T1000 (cell line): ENCODE measurements around the gene ABCC3.
"Not testable (repeated sequence)": the region's sequence is repeated elsewhere in the genome, so short reads cannot be mapped to it uniquely, and the experiment has no call there.

Source experiments
- DNase-seq: peaks from one replicate; lab custom pipeline; 2025; ENCODE audit warnings: mixed read lengths; lab: John Stamatoyannopoulos, UW

The ABCC3 gene

DNA sequence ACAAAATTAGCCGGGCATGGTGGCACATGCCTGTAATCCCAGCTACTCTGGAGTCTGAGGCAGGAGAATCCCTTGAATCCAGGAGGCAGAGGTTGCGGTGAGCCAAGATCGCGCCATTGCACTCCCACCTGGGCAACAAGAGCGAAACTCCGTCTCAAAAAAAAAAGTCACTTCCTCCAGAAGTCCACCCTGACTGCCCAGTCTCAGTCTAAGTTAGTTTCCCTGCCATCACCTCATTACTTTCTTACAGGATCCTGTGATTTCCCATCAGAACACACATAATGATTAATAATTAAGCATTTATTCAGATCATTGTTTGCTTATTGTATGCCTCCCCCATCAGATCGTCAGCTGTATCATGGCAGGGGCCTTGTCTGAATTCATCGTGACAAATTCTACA lies 31.6 kb downstream of the ABCC3 start:
- no peak for DNase-seq

DNA sequence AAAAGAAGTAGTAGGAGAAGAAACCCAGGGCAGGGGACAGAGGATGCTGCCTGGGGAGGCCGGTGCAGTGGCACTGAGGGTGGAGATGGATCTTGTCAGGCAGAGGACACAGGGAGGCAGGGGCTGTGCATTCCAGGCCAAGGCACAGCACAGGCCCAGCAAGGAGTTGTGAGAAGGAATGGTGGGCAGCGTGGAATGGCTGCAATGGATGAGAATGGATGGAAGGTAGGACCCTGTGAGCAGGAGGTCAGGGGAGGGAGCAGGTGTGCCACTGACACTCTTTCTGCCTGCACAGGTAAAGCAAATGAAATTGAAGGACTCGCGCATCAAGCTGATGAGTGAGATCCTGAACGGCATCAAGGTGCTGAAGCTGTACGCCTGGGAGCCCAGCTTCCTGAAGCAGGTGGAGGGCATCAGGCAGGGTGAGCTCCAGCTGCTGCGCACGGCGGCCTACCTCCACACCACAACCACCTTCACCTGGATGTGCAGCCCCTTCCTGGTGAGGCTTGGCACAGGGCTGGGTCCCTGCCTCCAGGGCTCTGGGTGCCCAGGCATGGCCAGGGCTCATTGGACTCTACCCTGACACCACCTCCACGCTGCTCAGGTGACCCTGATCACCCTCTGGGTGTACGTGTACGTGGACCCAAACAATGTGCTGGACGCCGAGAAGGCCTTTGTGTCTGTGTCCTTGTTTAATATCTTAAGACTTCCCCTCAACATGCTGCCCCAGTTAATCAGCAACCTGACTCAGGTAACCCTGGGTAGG lies 32.8 kb downstream of the ABCC3 start:
- no peak for DNase-seq

- no peak for DNase-seq
Measured at GRCh38 chr17:50668025-50668837, 33.5 kb downstream of the ABCC3 start.

GRCh38 chr17:50668838-50669581 lies 34.3 kb downstream of the ABCC3 start:
- no peak for DNase-seq

DNA sequence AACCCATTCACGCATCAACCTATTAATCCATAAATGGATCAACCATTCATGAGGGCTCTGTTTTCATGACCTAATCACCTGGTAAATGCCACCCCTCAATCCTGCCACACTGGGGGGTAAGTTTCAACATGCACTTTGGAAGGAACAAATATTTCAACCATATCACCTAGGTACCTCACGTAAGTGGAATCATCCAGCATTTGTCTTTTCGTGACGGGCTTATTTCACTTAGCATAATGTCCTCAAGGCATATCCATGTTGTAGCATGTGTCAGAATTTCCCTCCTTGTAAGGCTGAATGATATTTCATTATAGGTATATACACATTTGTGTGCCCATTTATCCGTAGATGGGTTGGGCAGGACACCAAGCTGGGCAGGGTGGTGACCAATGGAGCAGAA lies 37.4 kb downstream of the ABCC3 start:
- DNase-seq = no peak

- no peak for DNase-seq
Measured at GRCh38 chr17:50672831-50673551, 38.3 kb downstream of the ABCC3 start.

DNA sequence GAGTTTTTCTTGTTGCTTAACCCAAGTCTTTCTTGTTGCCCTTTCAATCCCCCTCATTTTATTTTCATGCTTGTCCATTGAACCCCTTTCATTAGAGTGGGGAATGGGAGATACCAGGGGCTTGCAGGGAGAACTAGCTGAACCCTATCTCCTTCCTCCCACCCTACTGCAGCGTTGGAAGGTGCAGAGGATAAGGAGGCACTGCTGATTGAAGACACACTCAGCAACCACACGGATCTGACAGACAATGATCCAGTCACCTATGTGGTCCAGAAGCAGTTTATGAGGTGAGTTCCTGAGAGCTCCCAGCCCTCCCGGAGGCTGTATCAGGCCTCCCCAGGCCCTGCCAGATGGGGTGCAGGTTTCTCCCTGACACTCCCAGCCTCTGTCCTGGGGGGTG lies 40.5 kb downstream of the ABCC3 start:
- DNase-seq = no peak

- DNase-seq = no peak
Measured at GRCh38 chr17:50675627-50676026, 40.9 kb downstream of the ABCC3 start.

DNA sequence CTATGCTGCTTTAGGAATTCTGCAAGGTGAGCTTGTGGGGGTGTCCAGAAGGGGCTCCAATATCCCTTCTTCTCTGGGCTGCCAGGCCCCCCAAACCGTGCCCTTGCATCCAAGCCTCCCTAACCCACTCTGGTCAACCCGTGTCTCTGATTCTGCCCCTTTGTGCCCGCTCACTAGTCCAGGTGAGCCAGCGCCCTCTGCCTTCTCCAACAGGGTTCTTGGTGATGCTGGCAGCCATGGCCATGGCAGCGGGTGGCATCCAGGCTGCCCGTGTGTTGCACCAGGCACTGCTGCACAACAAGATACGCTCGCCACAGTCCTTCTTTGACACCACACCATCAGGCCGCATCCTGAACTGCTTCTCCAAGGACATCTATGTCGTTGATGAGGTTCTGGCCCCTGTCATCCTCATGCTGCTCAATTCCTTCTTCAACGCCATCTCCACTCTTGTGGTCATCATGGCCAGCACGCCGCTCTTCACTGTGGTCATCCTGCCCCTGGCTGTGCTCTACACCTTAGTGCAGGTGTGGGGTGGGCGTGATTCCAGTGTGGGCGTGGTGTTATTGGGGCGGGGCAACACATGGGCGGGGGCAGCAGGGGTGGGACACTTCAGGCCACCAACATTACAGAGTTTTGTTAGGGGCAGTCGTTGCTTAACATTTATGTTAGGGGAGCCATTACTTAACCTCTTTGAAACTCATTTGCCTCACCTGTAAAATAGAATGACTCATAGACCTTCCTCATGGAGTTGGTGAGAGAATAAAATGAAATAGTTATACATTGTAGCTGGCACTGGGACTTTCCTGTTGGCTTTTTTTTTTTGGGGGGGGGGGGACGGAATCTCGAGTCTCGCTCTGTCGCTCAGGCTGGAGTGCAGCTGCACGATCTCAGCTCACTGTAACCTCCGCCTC lies 41.6 kb downstream of the ABCC3 start:
- DNase-seq = no peak

DNA sequence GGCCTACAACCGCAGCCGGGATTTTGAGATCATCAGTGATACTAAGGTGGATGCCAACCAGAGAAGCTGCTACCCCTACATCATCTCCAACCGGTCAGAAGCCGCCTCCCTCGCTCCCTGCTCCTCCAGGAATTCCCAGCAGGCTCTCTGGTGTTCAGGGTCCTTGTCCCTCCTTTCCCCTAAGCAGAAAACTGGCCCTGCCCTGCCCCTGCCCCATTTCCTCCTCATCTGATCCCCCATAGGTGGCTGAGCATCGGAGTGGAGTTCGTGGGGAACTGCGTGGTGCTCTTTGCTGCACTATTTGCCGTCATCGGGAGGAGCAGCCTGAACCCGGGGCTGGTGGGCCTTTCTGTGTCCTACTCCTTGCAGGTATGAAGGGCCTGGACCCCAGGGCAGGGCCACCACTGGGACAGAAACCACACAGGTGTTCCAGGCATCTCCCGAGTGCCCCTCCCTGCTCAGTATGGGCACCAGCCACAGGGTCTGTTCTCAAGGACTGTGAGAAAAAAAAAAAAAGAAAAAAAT lies 43.2 kb downstream of the ABCC3 start:
- DNase-seq = no peak

DNA sequence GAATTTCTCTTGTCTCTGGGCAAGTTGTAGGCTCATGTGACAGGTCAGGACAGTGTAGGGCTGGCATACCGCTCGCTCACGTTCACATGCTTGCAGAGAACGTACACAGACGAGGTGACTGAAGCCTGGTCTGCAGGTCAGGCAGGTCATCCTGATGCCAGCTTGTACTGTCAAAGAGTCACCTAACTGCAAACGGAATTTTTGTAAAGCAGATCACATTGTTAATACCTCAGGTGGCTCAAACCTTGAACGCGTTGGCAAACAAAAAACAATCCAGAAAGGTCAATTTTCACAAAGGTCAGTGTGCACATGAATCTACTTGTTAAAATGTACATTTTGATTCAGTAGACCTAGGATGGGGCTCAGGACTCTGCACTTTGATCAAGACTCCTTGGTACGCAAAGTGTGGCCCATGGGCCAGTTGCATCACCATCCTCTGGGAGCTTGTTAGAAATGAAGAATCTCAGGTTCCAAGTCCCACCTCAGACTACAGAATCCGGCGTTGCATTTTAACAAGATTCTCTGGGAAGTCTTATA lies 44.4 kb downstream of the ABCC3 start:
- DNase-seq = no peak

- DNase-seq = no peak
Measured at GRCh38 chr17:50680126-50680525, 45.4 kb downstream of the ABCC3 start.

GRCh38 chr17:50680543-50681262 lies 46.0 kb downstream of the ABCC3 start:
- DNase-seq = not testable (repeated sequence)

DNA sequence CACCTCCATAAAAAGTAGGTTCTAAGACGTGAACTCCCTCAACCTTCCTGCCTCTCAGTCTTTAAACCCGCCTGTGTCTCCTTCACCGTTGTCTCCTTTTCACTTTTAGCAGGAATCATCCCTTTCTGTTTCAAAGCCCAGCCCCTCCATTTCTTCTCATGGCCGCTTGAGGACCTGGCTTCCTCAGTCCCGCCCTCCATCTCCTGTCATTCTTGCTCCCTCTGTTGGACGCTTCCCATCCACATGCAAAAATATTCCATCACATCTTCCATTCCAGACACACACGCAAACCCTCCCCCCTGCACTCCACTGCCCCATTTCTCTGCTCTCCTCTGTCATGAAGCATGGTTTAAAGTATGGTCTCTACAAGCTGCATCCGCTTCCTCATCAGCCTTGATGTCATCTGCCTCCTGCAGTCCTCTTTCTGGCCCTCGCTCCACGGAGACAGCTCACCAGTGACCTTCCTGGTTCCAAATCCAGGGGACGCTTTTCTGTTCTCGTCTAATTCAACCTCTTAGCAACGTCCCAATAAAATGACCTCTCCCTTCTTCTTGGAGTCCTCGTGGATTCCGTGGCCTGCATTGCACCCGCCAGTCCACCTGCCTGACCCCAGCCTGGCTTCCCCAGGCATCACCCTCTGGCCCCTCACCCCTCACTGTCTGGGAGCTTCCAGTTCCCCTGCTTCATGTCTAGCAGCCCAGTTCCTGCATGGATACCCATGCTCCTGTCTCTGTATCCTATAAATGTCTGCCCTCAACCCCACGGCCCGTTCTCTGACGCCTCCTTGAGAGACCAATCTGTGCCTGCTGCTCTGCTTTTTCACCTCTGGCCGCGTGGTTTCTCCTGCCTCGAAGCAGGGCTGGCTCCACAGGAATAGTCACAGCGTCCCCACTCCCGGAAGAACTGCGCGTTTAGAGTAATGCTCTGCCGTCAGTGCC lies 46.9 kb downstream of the ABCC3 start:
- DNase-seq = no peak

DNA sequence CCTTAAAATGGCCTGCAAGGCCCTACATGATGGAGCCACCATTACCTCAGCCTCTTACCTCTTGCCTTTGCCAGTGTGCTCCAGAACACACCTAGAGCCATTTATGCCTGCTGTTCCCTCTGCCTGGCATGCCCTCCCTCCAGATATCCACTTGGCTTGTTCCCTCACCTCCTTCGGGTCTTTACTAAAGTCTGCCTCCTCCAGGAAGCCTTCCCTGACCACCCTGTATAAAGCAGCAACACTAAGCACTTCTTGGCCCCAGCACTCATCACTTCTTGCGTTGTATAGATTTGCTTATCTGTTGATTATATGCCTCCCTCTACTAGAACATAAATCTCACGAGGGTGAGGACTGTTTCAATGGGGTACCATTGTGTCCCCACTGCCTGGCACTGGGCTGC lies 47.8 kb downstream of the ABCC3 start:
- DNase-seq = no peak

DNA sequence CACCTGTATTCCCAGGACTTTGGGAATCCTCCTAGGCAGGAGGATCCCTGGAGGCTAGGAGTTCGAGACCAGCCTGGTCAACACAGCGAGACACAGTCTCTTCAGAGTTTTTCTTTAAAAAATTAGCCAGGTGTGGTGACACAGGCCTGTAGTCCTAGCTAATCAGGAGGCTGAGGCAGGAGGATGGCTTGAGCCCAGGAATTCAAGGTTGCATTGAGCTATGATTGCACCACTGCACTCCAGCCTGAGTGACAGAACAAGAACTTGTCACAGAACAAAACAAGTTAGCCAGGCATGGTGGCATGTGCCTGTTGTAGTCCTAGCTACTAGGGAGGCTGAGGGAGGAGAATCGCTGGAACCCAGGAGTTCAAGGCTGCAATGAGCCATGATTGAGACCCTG lies 48.3 kb downstream of the ABCC3 start:
- no peak for DNase-seq

DNA sequence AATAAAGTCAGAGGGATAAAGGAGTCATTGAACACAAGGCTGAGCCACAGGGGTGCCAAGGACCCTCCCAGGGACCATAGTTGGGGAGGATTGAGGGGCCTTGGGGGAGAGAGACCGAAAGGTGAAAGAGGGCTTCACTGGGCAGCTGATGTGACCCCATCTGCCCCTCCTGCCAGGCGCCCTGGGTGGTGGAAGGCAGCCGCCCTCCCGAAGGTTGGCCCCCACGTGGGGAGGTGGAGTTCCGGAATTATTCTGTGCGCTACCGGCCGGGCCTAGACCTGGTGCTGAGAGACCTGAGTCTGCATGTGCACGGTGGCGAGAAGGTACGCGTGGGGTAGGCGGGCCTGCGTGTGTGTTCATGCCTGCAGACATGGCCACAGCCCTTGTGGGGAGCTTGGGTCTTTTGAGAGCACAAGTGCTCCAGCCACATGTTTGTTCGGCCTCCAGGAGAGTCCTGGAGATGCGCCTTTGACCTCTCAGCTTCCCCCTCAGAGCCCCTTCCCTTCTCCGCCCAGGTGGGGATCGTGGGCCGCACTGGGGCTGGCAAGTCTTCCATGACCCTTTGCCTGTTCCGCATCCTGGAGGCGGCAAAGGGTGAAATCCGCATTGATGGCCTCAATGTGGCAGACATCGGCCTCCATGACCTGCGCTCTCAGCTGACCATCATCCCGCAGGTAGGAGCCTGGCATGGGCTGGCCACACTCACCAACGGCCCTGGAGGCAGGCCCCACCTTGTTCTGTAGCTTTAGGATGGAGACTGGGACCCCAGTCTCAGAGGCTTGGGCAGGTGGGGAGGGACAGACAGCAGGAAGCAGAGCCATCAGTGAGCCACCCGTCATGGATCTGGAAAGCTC lies 49.0 kb downstream of the ABCC3 start:
- DNase-seq = no peak

- DNase-seq = no peak
Measured at GRCh38 chr17:50684288-50684611, 49.6 kb downstream of the ABCC3 start.
